K562 (cell line): ENCODE measurements around the gene LIAS. TPM values are rescaled to one million over a fixed set of nuclear protein-coding genes. Genes with fewer than 3 reads are reported as not detected.
A peak's percentile ranks its signal among the peaks of the same experiment; 100 is the strongest.

Experiments
- ATF2 ChIP-seq: sonication (generic); formaldehyde crosslinking; IDR thresholded peaks from 2 replicates; pipeline ENCODE4 v1.8.1; 2022; ENCODE audit warnings: missing genetic modification reagents
- DACH1 ChIP-seq: fragments of 450-650 bp; IDR thresholded peaks from 2 replicates; pipeline ENCODE4 v1.6.1; 2018; ENCODE audit not compliant: partially characterized antibody
- FOXP4 ChIP-seq: sonication (generic); formaldehyde crosslinking; IDR thresholded peaks from 2 replicates; pipeline ENCODE4 v1.8.0; 2022; ENCODE audit warnings: mild to moderate bottlenecking, missing genetic modification reagents, borderline replicate concordance
- GMEB1 ChIP-seq: fragments of 250-450 bp; sonication (Bioruptor Pico); IDR thresholded peaks from 2 replicates; pipeline ENCODE4 v1.4.0; 2020; ENCODE audit warnings: mild to moderate bottlenecking
- GTF2B ChIP-seq: IDR thresholded peaks from 2 replicates; pipeline ENCODE4 v1.6.1; 2011; ENCODE audit not compliant: insufficient read length; ENCODE audit errors: extremely low read depth
- MCM3 ChIP-seq: fragments of 450-650 bp; IDR thresholded peaks from 2 replicates; pipeline ENCODE4 v1.6.1; 2016
- MYNN ChIP-seq, 2 experiments: sonication (generic); formaldehyde crosslinking in 1 of 2; IDR thresholded peaks; 2 replicates each; pipeline versions ENCODE4 v1.5.0 to v1.6.1; 2016 to 2020; ENCODE audit warnings: antibody characterized with exemption in 1 of 2, missing genetic modification reagents in 1 of 2
- NFYB ChIP-seq: IDR thresholded peaks from 2 replicates; pipeline ENCODE4 v1.6.1; 2011; ENCODE audit warnings: mild to moderate bottlenecking, moderate library complexity; ENCODE audit not compliant: insufficient read length; ENCODE audit errors: extremely low read depth
- PHB2 ChIP-seq: fragments of 450-650 bp; IDR thresholded peaks from 2 replicates; pipeline ENCODE4 v1.6.1; 2017; ENCODE audit warnings: low read depth
- PHTF2 ChIP-seq: fragments of 250-450 bp; sonication (Bioruptor Pico); IDR thresholded peaks from 2 replicates; pipeline ENCODE4 v1.5.0; 2021; ENCODE audit warnings: mild to moderate bottlenecking
- PML ChIP-seq: IDR thresholded peaks from 2 replicates; pipeline ENCODE4 v1.6.1; 2012; ENCODE audit warnings: low read length, inconsistent platforms
- PTRF ChIP-seq: fragments of 450-650 bp; IDR thresholded peaks from 2 replicates; pipeline ENCODE4 v1.6.1; 2016; ENCODE audit warnings: mild to moderate bottlenecking, missing genetic modification characterization, missing compliant biosample characterization
- SRF ChIP-seq, 2 experiments: fragments of 250-450, 450-650 bp in 1 of 2; sonication (Bioruptor Pico) in 1 of 2; sonication (generic) in 1 of 2; formaldehyde crosslinking; IDR thresholded peaks; 2 replicates each; pipeline versions ENCODE4 v1.5.0 to v1.5.1; 2020 to 2022; ENCODE audit warnings: mild to moderate bottlenecking in 1 of 2, missing genetic modification reagents in 1 of 2
- TCF7L2 ChIP-seq: fragments of 150-350 bp; IDR thresholded peaks from 2 replicates; pipeline ENCODE4 v1.6.1; 2016; ENCODE audit warnings: low read depth, mild to moderate bottlenecking, low read length, moderate library complexity
- ZNF316 ChIP-seq: fragments of 450-650 bp; IDR thresholded peaks from 2 replicates; pipeline ENCODE4 v1.6.1; 2016
- ZNF444 ChIP-seq: fragments of 250-450 bp; sonication (Bioruptor Pico); IDR thresholded peaks from 2 replicates; pipeline ENCODE4 v1.4.0; 2020; ENCODE audit warnings: mild to moderate bottlenecking, moderate library complexity
- ZNF507 ChIP-seq: conservative IDR thresholded peaks from 2 replicates; pipeline ENCODE4 v1.6.1; 2017; ENCODE audit warnings: missing genetic modification characterization, missing compliant biosample characterization
- ZNF551 ChIP-seq: fragments of 250-450 bp; sonication (Bioruptor Pico); IDR thresholded peaks from 2 replicates; pipeline ENCODE4 v1.5.0; 2021; ENCODE audit warnings: mild to moderate bottlenecking, moderate library complexity
- polyA plus RNA-seq, 8 experiments: library from polyadenylated mRNA; depleted of rRNA in 4 of 8; stranded (reverse) in 5 of 8; unstranded in 3 of 8; fragments of >200 nt; fragmentation: Nextera tagmentation in 2 of 8; fragmentation: Illumina TruSeq in 1 of 8; extraction: Ambion mirVana in 2 of 8; extraction: Trizol in 1 of 8; gene quantifications; 2 replicates each; pipeline versions ENCODE4 v1.2.1 to v1.2.3, GENCODE V29; 2011 to 2014; ENCODE audit warnings: inconsistent platforms in 1 of 8, missing spikeins in 1 of 8
- total RNA-seq, 7 experiments: library from RNA; depleted of rRNA in 6 of 7; stranded (reverse); fragments of >200 nt in 6 of 7; fragmentation: Illumina TruSeq in 2 of 7; extraction: Trizol in 2 of 7; gene quantifications; 2 replicates each; pipeline versions ENCODE4 v1.2.1 to v1.2.3, GENCODE V29; 2011 to 2021; ENCODE audit warnings: low replicate concordance in 1 of 7
- TF ChIP-seq, protein P1 (sequence below): fragments of 450-650 bp; IDR thresholded peaks from 2 replicates; pipeline ENCODE4 v1.6.1; 2017; ENCODE audit warnings: antibody characterized with exemption
- TF ChIP-seq, protein P2 (sequence below): conservative IDR thresholded peaks from 2 replicates; pipeline ENCODE4 v1.6.1; 2011; ENCODE audit warnings: low read depth, mild to moderate bottlenecking, low read length; ENCODE audit not compliant: control insufficient read depth

The LIAS gene
- total and polyA plus RNA-seq, 9 of the 15 experiments (the other 6 are each of a cell fraction or from before 2014, with no cell fraction given), result 21.9 to 57.1 (median 42.1) TPM

- peak; percentile 53; the same call in 1 of the 2 replicates for TF ChIP-seq ATF2
- no peak for TF ChIP-seq NFYB
- TF ChIP-seq ZNF551, result no peak
- TF ChIP-seq GMEB1 (CRISPR knock-in tag), result peak; percentile 29; the same call in 1 of the 2 replicates
- TF ChIP-seq MCM3, result no peak
- no peak for TF ChIP-seq DACH1
- no peak for TF ChIP-seq TCF7L2
- TF ChIP-seq PML, result no peak
- no peak for TF ChIP-seq ZNF444 (CRISPR knock-in tag)
- no peak for TF ChIP-seq MYNN (IDR thresholded peaks at IDR 0.05)
- no peak for TF ChIP-seq MYNN (CRISPR knock-in tag; IDR thresholded peaks at IDR 0.05)
- TF ChIP-seq ZNF507 (tag), result no peak
- no peak for TF ChIP-seq PHB2
- TF ChIP-seq SRF (CRISPR knock-in tag; IDR thresholded peaks at IDR 0.05), result no peak
- 0 out of 2 replicates have a peak, but pooled peaks have one; percentile 7 for TF ChIP-seq ZNF316
- TF ChIP-seq FOXP4 (CRISPR knock-in tag), result no peak
- TF ChIP-seq PHTF2, result no peak
- TF ChIP-seq, protein P1, sequence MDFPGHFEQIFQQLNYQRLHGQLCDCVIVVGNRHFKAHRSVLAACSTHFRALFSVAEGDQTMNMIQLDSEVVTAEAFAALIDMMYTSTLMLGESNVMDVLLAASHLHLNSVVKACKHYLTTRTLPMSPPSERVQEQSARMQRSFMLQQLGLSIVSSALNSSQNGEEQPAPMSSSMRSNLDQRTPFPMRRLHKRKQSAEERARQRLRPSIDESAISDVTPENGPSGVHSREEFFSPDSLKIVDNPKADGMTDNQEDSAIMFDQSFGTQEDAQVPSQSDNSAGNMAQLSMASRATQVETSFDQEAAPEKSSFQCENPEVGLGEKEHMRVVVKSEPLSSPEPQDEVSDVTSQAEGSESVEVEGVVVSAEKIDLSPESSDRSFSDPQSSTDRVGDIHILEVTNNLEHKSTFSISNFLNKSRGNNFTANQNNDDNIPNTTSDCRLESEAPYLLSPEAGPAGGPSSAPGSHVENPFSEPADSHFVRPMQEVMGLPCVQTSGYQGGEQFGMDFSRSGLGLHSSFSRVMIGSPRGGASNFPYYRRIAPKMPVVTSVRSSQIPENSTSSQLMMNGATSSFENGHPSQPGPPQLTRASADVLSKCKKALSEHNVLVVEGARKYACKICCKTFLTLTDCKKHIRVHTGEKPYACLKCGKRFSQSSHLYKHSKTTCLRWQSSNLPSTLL, result no peak
- TF ChIP-seq PTRF (tag), result no peak
- no peak for TF ChIP-seq GTF2B
- TF ChIP-seq, protein P2, sequence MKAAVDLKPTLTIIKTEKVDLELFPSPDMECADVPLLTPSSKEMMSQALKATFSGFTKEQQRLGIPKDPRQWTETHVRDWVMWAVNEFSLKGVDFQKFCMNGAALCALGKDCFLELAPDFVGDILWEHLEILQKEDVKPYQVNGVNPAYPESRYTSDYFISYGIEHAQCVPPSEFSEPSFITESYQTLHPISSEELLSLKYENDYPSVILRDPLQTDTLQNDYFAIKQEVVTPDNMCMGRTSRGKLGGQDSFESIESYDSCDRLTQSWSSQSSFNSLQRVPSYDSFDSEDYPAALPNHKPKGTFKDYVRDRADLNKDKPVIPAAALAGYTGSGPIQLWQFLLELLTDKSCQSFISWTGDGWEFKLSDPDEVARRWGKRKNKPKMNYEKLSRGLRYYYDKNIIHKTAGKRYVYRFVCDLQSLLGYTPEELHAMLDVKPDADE, result no peak
Measured at GRCh38 chr4:39464886-39465501, 6.1 kb downstream of the LIAS start (continued).
